Embryonic facial prominence (tissue), 1 donor: ENCODE data around the gene GRK4.

Experiments
- DNase-seq: peaks from one replicate; pipeline ENCODE4 v3.0.0-alpha.2; 2016; ENCODE audit errors: extremely low spot score

GRK4 gene

GRCh38 chr4:3070709-3071500 is 107.5 kb downstream of the GRK4 start:
- no peak for DNase-seq

- DNase-seq = no peak
Observed at GRCh38 chr4:3071811-3072210, 108.4 kb downstream of the GRK4 start.

GRCh38 chr4:3073158-3074077 is 110.0 kb downstream of the GRK4 start:
- DNase-seq = no peak

- peak; percentile 83 for DNase-seq
Observed at GRCh38 chr4:3074078-3074845, 110.9 kb downstream of the GRK4 start, which contains the start of the genes HTT and HTT-AS. HTT (plus strand) TSS chr4:3074681; CDS start chr4:3074826, 145 bp downstream. HTT-AS (minus strand) TSS chr4:3074538.

- DNase-seq = peak; percentile 47
Observed at GRCh38 chr4:3074846-3075651, 111.7 kb downstream of the GRK4 start.

- no peak for DNase-seq
Observed at GRCh38 chr4:3075652-3075981, 112.2 kb downstream of the GRK4 start.

GRCh38 chr4:3077796-3078195 is 114.4 kb downstream of the GRK4 start:
- no peak for DNase-seq

- no peak for DNase-seq
Observed at GRCh38 chr4:3079694-3080123, 116.3 kb downstream of the GRK4 start.

- DNase-seq = no peak
Observed at GRCh38 chr4:3082925-3083515, 119.6 kb downstream of the GRK4 start.

GRCh38 chr4:3083732-3084131 is 120.4 kb downstream of the GRK4 start:
- no peak for DNase-seq

- DNase-seq = no peak
Observed at GRCh38 chr4:3085948-3086670, 122.7 kb downstream of the GRK4 start.

- DNase-seq = no peak
Observed at GRCh38 chr4:3087115-3087797, 123.9 kb downstream of the GRK4 start.
